Tibial nerve (tissue), 3 donors: ENCODE results near the gene TSR3.

ENCODE experiments used
- POLR2A ChIP-seq, 2 donors: fragments of 450-650 bp; IDR thresholded peaks; one replicate each; pipeline ENCODE4 v1.6.1; 2017; ENCODE audit warnings: antibody characterized with exemption in 2 of 2, mild to moderate bottlenecking in 2 of 2, moderate library complexity in 2 of 2
- TF ChIP-seq, protein P1 (sequence below), 5 experiments: fragments of 200-600 bp in 3 of 5; fragments of 450-650 bp in 2 of 5; sonication (generic) in 3 of 5; IDR thresholded peaks; one replicate each; pipeline ENCODE4 v1.5.1; 2016 to 2019; ENCODE audit warnings: antibody characterized with exemption in 5 of 5, mild to moderate bottlenecking in 3 of 5, moderate library complexity in 2 of 5

DNA sequence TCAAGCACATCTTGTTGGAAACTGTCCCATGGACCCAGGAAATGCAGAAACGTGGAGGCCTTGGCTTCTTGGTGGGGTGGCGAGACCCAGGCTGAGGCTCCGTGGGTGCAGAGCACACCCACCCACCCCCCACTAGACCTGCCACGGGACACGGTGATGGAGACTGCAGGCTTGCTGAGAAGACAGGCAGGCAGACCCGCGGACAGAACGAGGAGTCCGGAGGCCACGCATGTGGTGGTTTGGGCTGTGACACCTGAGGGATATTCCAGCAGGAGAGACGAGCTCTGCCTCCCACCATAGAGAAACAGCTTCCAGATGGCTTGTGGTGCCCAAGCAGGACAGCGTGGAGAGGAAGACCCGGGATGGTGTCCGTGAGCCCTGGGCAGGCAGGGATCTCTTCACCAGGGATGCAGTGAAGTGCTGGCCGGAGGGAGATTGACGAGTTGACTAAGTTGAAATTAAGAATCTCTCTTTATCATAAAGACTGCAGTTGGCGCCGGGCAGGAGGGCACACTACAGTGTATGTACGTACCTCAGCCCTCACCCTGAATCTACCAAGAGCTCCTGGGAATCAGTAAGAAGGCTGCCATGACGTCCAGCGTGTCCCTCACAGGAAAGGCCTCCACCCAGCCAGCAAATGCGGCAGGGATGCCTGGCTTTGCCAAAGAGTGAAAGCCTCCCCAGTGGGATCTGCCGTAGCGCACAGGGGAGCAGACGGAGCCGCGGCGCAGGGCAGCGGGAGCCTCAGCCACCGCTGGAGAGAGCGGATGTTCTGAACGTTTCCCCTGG is 34.0 kb downstream of the TSR3 start:
- TF ChIP-seq POLR2A (IDR thresholded peaks at IDR 0.05), result no peak
- TF ChIP-seq, protein P1, sequence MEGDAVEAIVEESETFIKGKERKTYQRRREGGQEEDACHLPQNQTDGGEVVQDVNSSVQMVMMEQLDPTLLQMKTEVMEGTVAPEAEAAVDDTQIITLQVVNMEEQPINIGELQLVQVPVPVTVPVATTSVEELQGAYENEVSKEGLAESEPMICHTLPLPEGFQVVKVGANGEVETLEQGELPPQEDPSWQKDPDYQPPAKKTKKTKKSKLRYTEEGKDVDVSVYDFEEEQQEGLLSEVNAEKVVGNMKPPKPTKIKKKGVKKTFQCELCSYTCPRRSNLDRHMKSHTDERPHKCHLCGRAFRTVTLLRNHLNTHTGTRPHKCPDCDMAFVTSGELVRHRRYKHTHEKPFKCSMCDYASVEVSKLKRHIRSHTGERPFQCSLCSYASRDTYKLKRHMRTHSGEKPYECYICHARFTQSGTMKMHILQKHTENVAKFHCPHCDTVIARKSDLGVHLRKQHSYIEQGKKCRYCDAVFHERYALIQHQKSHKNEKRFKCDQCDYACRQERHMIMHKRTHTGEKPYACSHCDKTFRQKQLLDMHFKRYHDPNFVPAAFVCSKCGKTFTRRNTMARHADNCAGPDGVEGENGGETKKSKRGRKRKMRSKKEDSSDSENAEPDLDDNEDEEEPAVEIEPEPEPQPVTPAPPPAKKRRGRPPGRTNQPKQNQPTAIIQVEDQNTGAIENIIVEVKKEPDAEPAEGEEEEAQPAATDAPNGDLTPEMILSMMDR (IDR thresholded peaks at IDR 0.05), result no peak
